HFFc6 (cell line): ENCODE measurements around the gene RAVER1. TPM values are rescaled to one million over a fixed set of nuclear protein-coding genes. Genes with fewer than 3 reads are reported as not detected.

Experiments used
- DNase-seq: peaks from one replicate; pipeline ENCODE4 v3.0.0-alpha.2; 2018
- H3K27ac Mint-ChIP-seq: 2 replicates; pipeline ENCODE4 v1.8.0; 2020; ENCODE audit warnings: mild to moderate bottlenecking, mixed read lengths
- H3K27me3 Mint-ChIP-seq: 2 replicates; pipeline ENCODE4 v1.8.0; 2021; ENCODE audit warnings: mild to moderate bottlenecking, moderate library complexity, mixed read lengths; ENCODE audit not compliant: insufficient read depth
- H3K36me3 Mint-ChIP-seq: 2 replicates; pipeline ENCODE4 v1.8.0; 2021; ENCODE audit warnings: low read depth, mixed read lengths
- H3K4me1 Mint-ChIP-seq: 2 replicates; pipeline ENCODE4 v1.8.0; 2020; ENCODE audit warnings: low read depth, mixed read lengths
- H3K4me3 Mint-ChIP-seq: 2 replicates; pipeline ENCODE4 v1.8.0; 2020; ENCODE audit warnings: mild to moderate bottlenecking, moderate library complexity, mixed read lengths
- H3K9me3 Mint-ChIP-seq: 2 replicates; pipeline ENCODE4 v1.8.0; 2020; ENCODE audit warnings: mild to moderate bottlenecking, mixed read lengths
- total RNA-seq, 6 experiments: library from RNA; stranded (reverse); fragmentation: NEBNext Ultra II Directional; extraction: Animal tissue kit (Norgen Biotek cat#: 25700); gene quantifications; 2 replicates in 1 of 6; 3 replicates in 5 of 6; pipeline ENCODE4 v1.2.3, GENCODE V29; 2021
- TF ChIP-seq, protein P1 (sequence below): fragments of 200-600 bp; sonication (generic); IDR thresholded peaks from 2 replicates; pipeline ENCODE4 v1.5.0; 2021; ENCODE audit warnings: antibody characterized with exemption, mild to moderate bottlenecking

Gene RAVER1
- total RNA-seq, 6 experiments from 2014 or later, result 52.1 to 58.3 (median 55.6) TPM

DNA sequence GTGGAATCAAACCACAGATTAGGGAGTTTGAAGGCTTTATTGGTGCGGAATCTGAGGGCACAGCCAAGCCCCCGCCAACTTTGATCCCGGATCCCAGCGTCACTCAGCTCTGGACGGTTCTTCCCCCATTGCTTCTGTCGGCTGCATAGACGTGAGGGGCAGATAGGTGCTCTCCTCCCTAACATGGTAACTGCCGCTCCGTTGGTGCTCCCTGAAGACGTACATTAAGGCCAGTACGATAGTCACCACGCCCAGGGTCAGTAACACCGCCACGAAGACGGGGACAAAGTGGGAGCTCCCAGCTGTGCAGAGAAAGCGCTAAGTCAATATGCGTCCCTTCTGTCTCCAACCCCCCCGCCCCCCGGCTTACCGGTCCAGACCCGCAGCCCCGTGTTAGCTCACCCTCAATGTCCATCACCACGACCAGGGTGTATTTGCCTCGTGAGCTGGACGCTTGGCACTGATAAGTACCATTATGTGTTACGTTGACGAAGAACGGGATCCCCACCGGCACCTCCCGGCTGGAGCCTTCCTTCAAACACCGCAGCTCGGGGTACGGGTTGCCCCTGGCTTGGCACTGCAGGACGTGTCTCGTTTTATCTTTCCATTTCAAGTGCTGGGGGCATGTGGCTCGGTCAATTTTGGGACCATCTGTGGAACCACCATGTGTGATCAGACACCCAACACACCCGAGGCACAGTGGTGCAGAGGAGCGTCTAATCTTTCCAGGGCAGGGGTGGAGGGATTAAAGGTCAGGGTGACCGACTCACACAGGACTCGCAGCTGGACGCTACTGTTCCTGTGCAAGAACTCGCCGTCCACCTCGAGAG lies 644 bp upstream of the RAVER1 start:
- Mint-ChIP-seq H3K4me3 (peak overlapping the region; percentile 99), H3K4me1 (peaks cover 17% of the 10 kb centered on the region), H3K27me3 (peaks cover 6% of the 10 kb centered on the region), H3K36me3 (peaks cover 16% of the 10 kb centered on the region; the same call in 1 of the 2 replicates), H3K27ac (peak overlapping the region; percentile 97), H3K9me3 (no peaks in the 10 kb centered on the region)
- TF ChIP-seq, protein P1, sequence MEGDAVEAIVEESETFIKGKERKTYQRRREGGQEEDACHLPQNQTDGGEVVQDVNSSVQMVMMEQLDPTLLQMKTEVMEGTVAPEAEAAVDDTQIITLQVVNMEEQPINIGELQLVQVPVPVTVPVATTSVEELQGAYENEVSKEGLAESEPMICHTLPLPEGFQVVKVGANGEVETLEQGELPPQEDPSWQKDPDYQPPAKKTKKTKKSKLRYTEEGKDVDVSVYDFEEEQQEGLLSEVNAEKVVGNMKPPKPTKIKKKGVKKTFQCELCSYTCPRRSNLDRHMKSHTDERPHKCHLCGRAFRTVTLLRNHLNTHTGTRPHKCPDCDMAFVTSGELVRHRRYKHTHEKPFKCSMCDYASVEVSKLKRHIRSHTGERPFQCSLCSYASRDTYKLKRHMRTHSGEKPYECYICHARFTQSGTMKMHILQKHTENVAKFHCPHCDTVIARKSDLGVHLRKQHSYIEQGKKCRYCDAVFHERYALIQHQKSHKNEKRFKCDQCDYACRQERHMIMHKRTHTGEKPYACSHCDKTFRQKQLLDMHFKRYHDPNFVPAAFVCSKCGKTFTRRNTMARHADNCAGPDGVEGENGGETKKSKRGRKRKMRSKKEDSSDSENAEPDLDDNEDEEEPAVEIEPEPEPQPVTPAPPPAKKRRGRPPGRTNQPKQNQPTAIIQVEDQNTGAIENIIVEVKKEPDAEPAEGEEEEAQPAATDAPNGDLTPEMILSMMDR, result no peak
- DNase-seq, result peak; percentile 11

DNA sequence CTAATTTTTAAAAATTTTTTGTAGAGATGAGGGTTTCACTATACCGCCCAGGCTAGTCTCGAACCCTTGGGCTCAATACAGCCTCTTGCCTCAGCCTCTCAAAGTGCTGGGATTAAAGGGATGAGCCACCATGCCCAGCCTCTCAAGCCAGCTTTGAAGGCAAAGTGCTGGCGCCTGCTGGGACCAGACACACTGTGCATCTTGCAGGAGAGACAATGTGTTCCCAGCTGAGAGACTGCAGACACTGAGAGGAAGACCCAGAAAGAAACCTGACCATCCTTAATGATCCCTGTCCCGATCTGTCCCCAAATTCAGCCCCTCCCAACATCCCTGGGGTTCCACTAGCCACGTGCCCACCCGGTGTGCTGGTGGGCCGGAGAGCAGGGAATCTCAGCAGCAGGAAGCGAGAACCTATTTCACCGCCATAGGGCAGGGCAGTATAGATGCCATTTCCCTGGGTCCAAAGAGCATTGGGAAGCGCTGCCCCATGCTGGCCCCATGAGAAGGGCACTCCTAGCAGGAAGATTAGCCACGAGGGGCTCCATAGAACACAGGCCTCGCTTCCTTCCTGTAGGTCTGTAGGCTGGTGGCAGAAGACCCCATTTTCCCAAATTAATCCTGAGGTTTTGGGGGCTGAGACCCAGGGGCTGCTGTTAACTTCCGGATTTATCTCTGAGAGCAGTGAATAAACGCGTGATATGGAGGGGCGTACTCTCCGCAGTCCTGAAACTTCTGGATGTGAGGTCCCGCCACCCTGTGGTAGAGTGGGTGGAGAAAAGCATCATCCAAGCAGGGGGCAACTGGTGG lies 968 bp downstream of the RAVER1 start:
- peak overlapping the region; percentile 99 for H3K4me3 Mint-ChIP-seq

DNA sequence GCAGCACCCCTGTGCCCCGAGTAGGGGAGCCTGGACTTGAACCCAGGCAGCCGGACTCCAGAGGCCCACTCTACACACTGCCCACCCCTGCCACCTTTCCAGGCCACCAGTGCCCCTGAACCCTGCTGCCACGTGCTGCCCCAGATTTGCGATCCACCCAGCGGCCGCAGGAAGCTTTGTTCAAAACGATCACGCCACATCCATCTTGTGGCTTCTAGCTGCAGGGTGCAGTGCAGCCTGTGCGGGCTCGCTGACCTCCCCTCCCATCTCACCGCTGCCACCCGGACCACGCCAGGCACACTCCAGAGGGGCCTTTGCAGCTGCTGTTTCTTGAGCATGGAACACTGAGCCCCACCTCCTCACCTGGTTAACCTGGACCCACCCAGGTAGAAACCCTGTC lies 3.8 kb downstream of the RAVER1 start:
- no peak for DNase-seq
- Mint-ChIP-seq H3K4me1 (peaks cover 17% of the 10 kb centered on the region), H3K36me3 (peaks cover 16% of the 10 kb centered on the region; the same call in 1 of the 2 replicates), H3K27ac (no peak overlapping the region), H3K4me3 (no peak overlapping the region), H3K9me3 (no peaks in the 10 kb centered on the region), H3K27me3 (no peaks in the 10 kb centered on the region; the same call in none of the 2 replicates)
- TF ChIP-seq, protein P1, result no peak

More for the DNA sequence above, 968 bp downstream of the RAVER1 start:
- no peaks in the 10 kb centered on the region; the same call in none of the 2 replicates for H3K27me3 Mint-ChIP-seq
- no peak for DNase-seq
- peaks cover 17% of the 10 kb centered on the region for H3K4me1 Mint-ChIP-seq
- H3K9me3 Mint-ChIP-seq, result no peaks in the 10 kb centered on the region
- peak overlapping the region; percentile 97 for H3K27ac Mint-ChIP-seq
- TF ChIP-seq, protein P1, result peak; percentile 54; the same call in 1 of the 2 replicates
- H3K36me3 Mint-ChIP-seq, result peaks cover 16% of the 10 kb centered on the region; the same call in 1 of the 2 replicates

DNA sequence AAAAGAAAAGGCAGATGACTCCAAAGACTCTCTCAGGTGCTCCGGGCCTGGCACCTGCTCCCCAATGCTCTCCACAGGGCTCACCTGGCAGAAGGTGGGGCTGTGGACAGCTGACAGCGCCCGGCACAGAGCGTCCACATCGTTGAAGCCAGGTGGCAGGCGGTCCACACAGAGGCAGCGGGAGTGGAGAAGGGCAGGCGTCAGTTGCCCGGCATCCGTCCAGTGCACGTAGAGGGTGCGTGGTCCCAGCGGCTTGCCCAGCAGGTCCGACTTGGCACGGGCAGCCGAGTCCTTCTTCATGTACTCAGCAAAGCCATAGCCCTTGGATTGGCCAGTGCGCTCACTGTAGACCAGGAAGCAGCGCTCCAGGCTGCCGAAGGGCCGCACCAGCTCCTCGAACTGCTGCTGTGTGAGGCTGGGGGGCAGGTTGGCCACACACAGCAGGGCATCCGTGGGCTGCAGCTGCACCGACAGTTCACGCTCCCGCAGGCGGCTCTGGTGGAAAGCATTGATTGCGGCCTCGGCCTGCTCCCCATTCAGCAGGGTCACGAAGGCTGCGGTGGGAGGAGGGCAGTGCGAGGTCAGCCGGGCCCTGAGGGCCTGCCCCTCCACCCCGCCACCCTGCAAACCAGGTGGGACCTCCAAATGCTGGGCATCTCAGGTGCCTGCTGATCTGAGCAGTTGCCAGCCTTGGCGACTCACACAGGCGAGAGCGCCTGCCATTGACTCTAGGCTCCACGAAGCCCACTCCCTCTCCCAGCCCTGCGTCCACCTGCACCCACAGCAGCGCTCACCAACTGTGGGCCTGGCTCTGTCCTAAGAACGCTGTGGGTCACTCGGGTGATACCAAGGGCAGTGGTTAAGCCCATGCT lies 4.5 kb downstream of the RAVER1 start:
- H3K27ac Mint-ChIP-seq, result no peak overlapping the region
- no peaks in the 10 kb centered on the region; the same call in none of the 2 replicates for H3K27me3 Mint-ChIP-seq
- no peaks in the 10 kb centered on the region for H3K9me3 Mint-ChIP-seq
- no peak for DNase-seq
- TF ChIP-seq, protein P1, result no peak
- no peak overlapping the region for H3K4me3 Mint-ChIP-seq
- peaks cover 11% of the 10 kb centered on the region for H3K4me1 Mint-ChIP-seq
- peaks cover 16% of the 10 kb centered on the region; the same call in 1 of the 2 replicates for H3K36me3 Mint-ChIP-seq

DNA sequence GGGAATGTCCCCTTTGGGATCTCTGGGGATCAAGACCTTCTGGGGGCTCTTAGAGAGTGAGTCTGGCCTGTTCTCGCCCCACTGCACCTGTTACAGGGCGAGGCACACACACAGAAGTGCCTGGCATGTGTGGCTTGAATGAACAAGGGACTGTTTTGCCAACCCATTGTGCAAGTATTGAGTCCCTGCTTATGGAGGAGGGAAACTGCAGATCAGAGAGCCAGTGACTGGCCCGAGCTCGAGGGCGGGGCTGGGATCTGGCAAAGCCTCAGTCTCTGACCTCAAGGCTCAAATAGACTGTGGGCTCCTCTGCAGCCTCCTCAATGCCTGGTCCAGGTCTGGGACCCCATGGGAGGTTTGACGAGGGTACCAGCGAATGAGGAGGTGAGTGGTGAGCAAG lies 5.5 kb downstream of the RAVER1 start:
- TF ChIP-seq, protein P1, result no peak
- H3K27me3 Mint-ChIP-seq, result no peaks in the 10 kb centered on the region; the same call in none of the 2 replicates
- H3K27ac Mint-ChIP-seq, result no peak overlapping the region

More for the DNA sequence above, 5.5 kb downstream of the RAVER1 start:
- Mint-ChIP-seq H3K4me3 (no peak overlapping the region), H3K9me3 (no peaks in the 10 kb centered on the region), H3K36me3 (peaks cover 13% of the 10 kb centered on the region; the same call in 1 of the 2 replicates), H3K4me1 (peaks cover 10% of the 10 kb centered on the region)
- DNase-seq, result no peak
